NCI-H1930 (cell line): ENCODE results near the gene MARCHF2.

ENCODE experiments used
- DNase-seq, 2 experiments: peaks; one replicate each; lab custom pipeline; 2025; lab: John Stamatoyannopoulos, UW

MARCHF2 gene

DNA sequence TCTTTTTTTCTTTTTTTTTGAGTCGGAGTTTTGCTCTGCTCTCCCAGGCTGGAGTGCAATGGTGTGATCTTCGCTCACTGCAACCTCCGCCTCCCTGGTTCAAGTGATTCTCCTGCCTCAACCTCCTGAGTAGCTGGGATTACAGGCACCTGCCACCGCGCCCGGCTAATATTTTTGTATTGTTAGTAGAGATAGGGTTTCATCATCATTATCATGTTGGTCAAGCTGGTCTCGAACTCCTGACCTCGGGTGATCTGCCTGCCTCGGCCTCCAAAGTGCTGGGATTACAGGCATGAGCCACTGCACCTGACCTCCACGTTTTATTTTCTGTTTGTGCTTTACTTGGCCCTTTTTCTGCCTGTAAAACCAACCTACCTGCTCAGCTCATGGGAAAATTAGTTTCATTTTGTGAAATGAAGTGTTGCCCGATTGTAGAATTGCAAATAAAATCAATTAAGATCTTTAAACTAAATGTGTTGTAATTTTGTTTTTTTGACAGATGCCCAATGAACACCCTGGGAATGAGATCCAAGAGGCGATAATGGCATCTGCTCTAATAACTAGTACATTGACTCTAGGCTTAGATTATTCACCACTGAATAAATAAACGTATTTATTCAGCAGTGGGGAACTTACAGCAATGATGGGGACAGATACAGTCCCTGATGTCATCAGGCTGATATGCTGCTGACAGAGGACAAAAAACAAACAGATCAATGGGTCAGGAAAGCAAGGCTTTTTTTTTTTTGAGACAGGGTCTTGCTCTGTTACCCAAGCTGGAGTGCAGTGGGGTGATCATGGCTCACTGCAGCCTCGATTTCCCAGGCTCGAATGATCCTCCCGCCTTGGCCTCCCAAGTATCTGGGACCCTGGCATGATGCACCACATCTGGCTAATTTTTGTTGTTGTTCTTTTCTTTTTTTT, 25.2 kb upstream of the MARCHF2 start:
- peak; percentile 46 to 79 for DNase-seq

DNA sequence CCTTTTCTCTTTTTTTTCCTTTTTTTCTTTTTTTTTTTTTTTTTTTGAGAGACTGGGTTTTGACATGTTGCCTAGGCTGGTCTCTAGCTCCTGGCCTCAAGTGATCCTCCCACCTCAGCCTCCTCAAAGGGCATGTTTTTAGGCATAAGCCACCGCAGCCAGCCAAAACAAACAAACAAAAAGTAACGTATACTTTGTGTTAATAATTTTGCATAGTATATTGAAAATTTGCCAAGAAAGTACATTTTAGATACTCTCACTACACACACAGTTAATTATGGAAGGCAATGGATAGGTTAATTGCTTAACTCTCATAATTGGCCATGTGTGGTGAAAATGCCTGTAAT, 24.5 kb upstream of the MARCHF2 start:
- no peak for DNase-seq

DNA sequence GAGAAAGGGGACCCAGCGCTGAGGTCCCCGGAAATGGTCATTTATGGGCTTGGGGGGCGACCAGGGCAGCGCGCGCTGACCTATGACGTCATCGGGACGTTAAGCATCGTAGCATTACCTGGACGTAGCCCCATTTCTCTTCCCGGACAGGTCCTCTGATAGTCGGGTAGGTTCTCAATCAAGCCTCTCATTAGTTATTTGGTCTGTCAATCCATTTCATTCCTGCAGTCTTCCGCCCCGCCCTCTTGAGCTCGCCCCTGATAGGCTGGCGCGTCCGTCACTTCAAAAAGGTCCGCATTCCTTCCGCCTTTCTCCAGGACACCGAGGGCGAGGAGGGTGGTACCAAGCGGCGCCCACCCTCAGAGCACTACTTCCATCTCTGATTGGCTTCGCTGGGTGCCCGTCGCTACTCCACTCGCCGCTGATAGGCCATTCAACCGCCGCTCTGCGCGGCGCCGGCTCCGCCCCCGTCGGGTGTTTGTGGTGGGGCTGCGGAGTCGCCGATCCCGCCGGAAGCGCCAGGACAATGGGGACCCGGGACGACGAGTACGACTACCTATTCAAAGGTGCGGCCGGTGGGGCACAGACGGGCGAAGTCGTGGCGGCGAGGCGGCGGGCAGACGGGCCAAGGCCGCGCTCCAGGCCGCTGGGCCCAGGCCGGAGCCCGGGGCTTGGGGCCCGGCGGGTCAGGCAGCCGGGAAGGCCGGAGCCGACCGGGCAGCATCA, 23.1 kb upstream of the MARCHF2 start, which contains the start of gene RAB11B:
Gene RAB11B, plus strand, starts transcription at position 470 of the 726 bp plus-strand sequence. Its CDS starts 57 bp downstream, at position 527.
- peak; percentile 97 for DNase-seq

DNA sequence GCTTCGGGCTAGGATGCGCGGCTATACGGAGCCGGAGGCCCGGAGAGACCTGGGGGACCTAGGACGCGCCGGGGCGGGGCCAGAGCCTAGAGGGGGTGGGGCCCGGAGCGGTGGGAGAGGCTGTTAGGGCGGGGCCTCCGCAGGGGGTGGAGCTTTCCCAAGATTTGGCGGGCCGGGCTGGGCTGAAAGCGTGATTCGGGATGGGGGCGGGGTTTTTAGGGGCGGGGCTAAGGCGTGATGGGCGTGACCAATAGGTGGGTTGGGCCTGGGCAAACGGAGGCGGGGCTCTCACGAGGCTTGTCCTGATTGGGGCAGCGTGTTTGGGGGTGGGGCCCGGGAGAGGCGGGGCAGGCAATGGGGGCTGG, 22.5 kb upstream of the MARCHF2 start:
- peak; percentile 55 to 58 for DNase-seq

DNA sequence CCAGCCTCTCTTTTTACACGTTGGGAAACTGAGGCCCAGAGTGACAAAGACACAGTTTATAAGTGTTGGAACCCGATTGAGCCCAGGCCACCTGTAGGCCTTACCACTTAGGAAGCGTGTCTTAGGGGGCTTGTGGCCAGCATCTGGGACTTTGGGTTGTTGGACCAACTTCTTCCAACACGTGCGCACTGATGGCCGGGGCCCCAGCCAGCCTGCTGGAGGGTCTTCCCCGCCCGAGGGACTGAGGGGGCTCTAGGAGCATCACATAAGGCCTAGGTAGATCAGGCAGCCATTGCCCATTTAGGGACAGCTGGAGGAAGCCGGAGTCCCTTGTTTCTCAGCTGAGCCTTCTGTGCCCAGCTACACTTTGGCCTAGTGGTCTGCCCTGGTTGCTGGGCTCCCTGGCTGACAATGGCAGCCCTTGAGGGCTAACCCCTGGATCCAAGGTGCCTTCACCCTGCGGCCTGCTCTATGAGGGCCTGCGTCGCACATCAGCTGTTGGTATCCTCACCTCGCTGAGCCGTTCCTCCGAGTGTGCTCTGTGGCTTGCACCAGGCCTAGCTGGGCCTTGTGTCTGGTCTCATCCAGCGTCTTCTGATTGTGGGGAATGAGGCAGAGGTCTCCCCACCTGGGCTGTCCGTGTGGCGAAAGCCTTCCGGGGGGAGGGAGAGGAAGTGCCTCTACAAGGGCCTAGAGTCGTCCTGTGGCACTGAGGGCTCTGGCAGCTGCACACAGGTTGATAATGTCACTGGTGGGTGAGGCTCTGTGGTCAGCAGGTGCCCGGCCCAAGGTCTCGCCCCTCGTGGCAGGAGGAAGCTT, 21.7 kb upstream of the MARCHF2 start:
- no peak for DNase-seq

DNA sequence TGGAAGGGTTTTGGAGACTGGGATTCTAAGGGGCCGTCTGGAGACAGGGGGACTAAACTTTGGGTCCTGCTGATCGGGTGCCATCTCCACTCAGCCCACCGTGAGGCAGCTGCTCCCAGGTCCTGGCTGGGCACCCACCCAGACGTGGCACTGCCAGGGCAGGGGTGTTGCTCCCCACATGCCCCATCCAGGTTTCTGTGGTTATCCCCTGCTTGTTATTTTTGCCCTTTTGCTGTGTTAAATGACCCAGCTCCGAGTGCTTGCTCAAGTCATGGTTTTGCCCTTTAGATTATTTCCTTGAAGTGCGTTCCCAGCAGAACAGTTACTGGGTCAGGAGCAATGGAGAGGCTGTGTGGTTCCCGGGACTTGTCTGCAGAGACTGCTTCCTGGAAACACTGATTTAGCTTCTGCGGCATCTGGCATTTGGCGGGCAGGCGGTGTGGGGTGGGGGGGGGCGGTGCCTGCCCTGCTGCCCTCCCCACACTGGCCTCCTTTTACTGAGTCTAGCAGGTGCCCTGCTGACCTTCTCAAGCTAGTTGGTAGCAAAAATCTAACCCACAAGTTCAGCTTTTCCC, 21.0 kb upstream of the MARCHF2 start:
- DNase-seq, result no peak

DNA sequence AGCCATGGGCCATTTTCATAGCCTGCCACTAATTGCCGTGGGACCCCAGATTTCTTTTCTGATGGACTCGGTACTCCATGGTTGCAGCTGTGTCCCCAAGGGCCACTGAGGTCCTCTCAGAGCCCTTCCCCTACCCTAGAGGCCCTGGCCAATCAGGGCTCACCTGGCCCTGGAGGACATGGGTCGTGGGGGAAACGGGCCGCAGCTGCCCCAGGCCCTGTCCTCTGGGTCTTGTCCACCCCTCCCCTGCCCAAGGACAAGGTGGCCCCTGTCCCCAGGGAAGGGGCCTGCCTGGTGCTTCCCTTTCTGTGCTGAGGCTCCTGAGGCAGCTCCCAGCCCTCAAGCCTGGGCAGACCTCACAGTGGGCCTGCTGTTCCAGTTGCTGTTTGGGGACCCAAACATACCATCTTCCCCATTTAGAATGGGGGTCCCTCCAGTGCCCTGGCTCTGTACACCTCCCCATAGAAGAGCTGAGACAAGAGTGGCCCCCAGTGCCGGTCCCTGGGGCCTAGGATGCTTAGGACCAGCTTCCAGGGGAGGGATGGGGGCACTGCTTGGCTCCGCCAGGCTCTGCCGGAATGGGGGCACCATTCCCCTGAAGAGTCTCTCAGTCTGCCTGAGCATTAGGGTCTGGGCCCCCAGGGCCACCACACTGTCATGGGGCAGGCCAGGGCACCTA, 19.8 kb upstream of the MARCHF2 start:
- no peak for DNase-seq

DNA sequence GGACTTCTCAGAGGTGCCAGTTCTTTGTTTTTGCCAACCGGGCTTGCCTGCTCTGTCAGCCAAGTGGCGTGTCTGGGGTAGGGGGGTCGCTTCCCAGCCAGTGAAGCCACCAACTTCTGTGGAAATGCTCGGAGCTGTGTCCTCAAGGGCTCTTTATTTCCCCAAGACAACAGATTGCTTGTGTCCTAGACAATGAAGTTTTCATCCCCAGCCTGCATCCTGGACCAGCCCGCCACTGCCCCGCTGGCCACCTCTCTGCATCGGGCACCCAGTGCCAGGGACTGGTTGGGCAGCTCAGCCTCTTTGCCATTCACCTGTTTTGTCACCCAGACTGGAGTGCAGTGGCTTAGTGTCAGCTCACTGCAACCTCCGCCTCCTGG, 19.2 kb upstream of the MARCHF2 start:
- DNase-seq, result no peak

DNA sequence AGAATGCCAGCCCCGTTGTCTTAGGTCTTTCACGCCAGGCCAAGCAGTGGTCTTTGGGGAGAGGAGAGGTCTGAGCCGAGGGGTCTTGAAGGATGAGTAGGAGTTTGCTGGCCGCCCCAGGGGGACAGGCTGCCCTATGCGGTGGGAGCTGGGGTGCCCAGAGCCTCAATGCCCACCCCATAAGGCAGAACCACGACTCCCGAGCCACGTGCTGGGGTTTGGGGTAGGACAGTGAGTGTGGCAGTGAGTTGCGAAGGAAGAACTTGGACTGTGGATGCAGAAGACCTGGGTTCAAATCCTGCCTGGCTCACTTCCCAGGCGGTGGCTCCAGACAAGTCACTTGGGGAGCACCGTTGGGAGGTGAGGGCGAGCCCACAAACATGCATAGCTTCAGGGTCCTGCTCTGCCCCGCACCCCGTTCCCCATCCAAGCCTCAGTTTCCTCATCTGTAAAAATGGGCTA, 17.5 kb upstream of the MARCHF2 start:
- DNase-seq, result no peak

DNA sequence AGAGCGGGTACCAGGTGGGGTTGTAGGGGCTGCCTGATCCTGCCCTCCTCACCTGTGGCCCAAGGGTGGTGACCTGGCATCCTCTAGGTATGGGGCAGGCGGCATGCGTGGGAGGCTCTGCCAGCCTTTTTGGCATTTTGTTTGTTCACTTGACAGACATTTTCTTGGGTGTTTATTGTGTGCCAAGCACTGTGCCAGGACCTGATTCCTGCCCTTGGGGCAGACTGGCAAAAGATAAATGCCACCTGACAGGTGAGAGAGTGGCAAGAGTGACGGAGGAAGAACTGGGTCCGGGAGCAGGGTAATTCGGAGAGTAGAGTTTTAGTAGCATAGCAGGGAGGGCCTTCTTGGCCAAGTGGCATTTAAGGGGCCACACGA, 16.9 kb upstream of the MARCHF2 start:
- DNase-seq, result no peak

DNA sequence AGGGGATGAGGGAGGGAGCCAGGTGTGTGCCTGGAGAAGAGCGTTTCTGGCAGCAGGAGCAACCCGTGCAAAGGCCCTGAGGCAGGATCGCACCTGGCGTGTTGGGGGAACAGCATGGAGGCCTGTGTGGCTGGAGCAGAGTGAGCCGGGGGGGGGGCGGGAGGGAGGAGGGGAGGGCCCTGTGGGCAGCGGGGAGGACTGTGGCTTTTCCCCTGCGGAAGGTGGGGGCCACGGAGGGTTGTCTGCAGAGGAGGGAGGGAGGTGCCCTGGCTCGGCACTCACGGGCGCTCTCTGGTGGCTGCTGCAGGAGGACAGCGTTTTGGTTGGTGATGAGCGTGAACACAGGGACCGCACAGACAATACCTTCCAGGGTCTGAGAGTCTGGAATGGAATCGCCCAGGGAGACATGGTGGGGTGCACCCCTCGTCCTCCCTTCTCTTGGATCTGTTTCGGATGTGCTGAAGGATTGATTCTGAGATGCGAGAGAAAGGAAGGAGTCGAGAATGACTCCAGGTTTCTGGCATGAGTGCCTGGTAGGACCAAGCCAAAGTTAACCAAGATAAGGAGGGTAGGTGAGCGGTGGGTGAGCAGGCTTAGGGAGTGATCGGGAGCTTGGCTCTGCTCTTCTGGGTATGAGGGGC, 16.4 kb upstream of the MARCHF2 start:
- DNase-seq, result no peak

DNA sequence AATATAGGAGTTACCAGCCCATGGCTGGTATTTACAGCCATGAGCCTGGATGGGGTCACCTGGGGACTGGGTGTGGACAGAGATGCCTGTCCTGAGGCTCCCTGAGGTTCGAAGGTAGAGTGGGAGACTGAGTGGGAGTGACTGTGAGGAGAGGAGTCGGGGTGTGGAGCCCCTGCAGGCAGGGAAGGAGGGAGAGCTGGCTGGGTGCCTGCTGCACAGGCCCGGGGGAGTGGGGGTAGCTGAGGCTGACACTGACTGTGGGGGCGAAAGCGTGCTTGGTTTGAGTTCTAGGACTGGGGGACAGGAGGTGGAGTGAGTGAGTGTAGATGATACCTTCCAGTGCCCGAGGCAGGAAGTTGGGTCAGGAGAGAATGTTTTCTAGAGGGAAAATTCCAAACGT, 15.8 kb upstream of the MARCHF2 start:
- no peak for DNase-seq

DNA sequence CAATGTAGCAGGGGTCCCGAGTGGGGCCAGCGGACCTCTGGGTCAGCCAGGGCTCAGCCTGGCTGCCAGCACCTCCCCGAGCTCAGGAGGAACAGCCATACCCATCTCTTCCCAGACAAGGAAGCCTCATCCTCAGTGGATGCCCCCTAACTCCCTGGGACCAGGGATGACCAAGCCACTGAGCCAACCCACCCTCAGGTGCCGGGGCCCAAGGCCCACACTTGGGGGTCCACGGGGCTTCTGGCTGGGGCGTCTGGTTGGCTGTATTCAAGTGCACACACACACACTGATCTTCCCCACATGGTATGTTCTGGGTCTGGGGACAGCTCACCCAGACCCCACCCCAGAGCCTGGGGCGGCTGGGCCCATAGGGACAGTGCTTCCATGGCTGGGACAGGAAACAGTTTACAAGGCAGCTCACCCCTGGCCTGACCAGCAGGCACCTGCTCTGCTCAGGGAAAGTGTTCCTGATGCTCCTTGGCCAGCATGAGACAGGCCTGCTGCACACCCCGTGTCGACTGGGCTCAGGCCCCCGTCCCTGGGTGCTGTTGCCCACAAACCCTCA, 15.3 kb upstream of the MARCHF2 start:
- no peak for DNase-seq

DNA sequence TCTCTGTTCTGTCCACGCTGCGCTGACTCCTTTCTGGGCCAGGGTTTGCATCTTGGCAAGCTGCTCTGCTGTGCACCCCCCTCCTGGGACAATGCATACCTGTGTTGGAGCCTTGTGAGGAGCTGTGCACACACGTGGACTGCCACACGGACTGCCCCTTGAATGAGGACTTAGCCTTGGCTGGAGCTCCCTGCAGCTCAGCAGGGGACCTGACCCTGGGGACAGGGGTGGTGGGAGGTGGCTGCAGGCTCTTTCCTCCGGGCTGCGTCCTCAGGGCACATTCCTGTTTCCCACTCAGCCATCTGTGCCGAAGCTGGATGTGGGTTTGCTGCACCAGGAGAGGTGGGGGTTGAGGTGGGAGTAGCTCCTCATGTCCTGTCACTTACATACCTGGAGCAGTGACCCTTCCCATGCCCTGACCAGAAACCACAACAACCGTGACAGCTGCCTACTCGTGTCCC, 14.8 kb upstream of the MARCHF2 start:
- no peak for DNase-seq

DNA sequence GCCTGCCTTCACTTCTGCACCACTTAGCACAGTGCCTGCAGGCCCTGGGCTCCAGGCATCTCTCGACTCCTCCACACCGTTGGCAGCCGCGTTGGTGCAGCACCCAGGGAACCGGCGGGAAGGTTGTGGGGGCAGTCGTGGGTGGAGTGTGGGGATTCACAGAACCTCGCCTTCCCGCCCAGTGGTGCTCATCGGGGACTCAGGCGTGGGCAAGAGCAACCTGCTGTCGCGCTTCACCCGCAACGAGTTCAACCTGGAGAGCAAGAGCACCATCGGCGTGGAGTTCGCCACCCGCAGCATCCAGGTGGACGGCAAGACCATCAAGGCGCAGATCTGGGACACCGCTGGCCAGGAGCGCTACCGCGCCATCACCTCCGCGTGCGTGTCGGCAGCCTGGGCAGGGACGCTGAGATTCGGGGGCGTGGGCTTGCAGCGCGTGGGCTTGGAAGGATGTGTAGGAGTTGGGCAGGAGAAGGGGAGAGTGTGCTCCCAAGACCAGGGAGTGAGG, 13.4 kb upstream of the MARCHF2 start:
- no peak for DNase-seq

DNA sequence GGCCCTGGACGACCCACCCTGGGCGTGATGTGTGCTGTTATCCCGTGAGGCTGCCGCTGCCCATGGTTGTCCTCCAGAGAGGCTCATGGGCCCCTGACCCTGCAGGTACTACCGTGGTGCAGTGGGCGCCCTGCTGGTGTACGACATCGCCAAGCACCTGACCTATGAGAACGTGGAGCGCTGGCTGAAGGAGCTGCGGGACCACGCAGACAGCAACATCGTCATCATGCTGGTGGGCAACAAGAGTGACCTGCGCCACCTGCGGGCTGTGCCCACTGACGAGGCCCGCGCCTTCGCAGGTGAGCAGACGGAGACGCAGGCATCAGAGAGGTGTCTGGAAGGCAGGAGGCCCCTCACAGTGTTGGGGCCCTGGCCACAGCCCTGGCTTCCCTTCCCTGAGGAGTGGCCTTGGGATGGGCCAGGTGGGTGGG, 11.1 kb upstream of the MARCHF2 start:
- no peak for DNase-seq

DNA sequence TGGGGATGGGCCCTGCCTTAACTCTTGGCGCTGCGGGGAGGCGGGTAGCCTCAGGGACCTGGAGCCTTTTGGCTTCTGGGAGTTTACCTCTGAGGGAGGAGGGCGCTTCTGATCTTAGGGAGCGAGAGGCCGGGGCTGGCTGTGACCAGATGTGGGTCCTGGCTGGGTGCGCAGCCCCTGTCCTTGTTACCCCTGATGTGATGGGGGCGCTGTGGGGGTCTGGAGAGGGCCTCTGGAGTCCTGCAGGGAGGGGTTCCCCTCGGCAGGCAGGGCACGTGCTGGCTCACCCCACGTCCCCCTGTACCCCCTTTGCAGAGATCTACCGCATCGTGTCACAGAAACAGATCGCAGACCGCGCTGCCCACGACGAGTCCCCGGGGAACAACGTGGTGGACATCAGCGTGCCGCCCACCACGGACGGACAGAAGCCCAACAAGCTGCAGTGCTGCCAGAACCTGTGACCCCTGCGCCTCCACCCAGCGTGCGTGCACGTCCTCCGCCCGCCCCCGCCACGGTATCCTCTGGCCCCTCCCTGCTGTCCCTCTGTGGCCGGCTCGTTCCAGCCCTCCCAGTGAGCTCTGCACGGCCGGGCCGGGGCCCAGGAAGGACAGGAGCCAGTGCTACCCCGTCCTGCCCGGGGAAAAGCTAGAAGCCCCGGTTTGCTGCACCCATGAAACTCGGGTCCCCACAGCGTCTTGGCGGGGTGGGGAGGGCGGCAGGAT, 9.8 kb upstream of the MARCHF2 start:
- DNase-seq, result no peak

DNA sequence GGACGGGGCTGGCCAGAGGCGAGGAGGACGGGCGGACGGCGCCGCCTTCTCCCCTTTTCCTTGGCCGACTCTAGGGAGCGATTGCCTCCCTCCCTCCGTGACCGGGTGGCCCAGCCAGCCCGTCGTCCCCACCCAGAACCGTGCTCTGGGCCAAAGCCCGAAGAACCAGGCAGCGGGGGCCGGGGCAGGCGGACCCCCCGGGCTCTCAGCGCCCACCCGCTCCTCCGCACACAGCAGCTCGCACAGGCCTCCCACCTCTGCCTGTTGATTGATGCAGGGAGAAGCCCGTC, 9.3 kb upstream of the MARCHF2 start:
- no peak for DNase-seq

DNA sequence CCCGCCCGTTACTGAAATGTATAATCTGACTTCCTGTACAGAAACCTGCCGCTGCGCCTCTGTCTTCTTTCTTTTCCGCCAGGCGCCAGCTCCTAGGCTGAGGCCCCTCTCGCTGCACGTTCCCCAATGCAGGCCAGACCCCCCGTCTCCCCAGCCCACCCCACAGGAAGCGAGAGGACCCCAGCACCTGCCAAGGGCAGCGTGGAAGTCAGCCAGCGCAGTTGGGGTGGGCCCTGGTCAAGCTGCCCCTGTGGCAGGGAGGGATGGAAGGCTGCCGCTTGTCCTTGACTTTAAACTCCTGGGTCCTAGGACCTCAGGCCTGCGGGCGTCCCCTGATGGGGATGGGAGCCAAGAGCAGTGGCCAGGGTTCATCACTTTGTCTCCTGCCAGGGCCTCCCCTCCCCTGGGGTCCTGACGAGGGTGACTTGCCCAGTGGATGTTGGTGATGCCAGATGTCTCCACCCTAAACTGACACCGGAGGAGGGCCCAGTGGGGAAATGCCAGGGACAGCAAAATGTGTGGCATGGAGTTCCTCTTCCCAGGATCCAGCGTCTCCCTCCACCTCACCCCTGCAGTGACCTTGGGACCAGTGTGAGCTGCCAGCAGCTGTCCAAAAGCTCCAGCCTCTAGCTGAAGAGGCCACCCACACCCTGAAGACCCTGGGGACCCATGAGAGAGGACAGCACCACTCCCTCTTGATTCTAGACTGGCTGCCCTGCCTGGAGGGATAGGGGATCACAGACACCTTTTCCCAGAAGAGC, 8.5 kb upstream of the MARCHF2 start:
- DNase-seq, result no peak
